Esophagus squamous epithelium (tissue), 4 donors: ENCODE data around the gene TPBG.

Experiments used
- POLR2A ChIP-seq, 4 donors: fragments of 450-650 bp; IDR thresholded peaks; one replicate each; pipeline ENCODE4 v1.6.1; 2017; ENCODE audit warnings: antibody characterized with exemption in 4 of 4, mild to moderate bottlenecking in 4 of 4, moderate library complexity in 3 of 4
- TF ChIP-seq, protein P1 (sequence below), 6 experiments: fragments of 450-650 bp in 4 of 6; fragments of 200-600 bp in 2 of 6; sonication (generic) in 2 of 6; IDR thresholded peaks; one replicate each; pipeline ENCODE4 v1.5.1; 2016 to 2019; ENCODE audit warnings: antibody characterized with exemption in 6 of 6, mild to moderate bottlenecking in 4 of 6, moderate library complexity in 4 of 6

DNA sequence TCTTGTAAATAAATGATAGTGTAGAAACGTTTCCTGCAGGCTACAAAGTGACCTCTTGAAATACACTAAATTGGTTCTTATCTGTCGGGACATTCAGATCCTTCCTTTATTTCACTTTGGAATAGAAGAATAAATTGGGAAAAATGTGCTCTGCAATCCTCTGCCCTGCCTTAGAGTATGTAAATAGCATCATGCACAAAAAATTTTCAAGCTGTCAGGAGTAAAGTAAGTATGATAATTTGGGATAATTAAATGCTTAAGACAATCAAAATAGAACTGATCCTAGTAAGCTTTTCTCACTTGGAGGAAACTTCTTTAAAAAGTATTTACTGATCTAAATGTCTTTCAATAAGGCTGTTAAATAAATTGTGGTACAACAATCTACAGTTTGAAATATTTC, 3.1 kb upstream of the TPBG start:
- TF ChIP-seq, protein P1, sequence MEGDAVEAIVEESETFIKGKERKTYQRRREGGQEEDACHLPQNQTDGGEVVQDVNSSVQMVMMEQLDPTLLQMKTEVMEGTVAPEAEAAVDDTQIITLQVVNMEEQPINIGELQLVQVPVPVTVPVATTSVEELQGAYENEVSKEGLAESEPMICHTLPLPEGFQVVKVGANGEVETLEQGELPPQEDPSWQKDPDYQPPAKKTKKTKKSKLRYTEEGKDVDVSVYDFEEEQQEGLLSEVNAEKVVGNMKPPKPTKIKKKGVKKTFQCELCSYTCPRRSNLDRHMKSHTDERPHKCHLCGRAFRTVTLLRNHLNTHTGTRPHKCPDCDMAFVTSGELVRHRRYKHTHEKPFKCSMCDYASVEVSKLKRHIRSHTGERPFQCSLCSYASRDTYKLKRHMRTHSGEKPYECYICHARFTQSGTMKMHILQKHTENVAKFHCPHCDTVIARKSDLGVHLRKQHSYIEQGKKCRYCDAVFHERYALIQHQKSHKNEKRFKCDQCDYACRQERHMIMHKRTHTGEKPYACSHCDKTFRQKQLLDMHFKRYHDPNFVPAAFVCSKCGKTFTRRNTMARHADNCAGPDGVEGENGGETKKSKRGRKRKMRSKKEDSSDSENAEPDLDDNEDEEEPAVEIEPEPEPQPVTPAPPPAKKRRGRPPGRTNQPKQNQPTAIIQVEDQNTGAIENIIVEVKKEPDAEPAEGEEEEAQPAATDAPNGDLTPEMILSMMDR (IDR thresholded peaks at IDR 0.05): no peak
- no peak for TF ChIP-seq POLR2A (IDR thresholded peaks at IDR 0.05)
